GM23338 (cell line): ENCODE data around the gene PCBP4. TPM values are rescaled to one million over a fixed set of nuclear protein-coding genes. Genes with fewer than 3 reads are reported as not detected.

Experiments used
- ATAC-seq: fragments of 200-7000 bp; cut with Tn5 transposase; 3 replicates; pipeline ENCODE4 v1.9.1; 2020
- DNase-seq: peaks from one replicate; pipeline ENCODE4 v3.0.0-alpha.2; 2015; ENCODE audit warnings: low spot score
- H2AFZ ChIP-seq: fragments of 200-600 bp; sonication (generic); 2 replicates; pipeline ENCODE4 v1.8.0; 2016; ENCODE audit warnings: antibody characterized with exemption, mild to moderate bottlenecking, moderate library complexity
- H3F3A ChIP-seq: fragments of 200-600 bp; sonication (generic); replicated peaks from 2 replicates; pipeline ENCODE4 v1.8.0; 2017; ENCODE audit warnings: antibody characterized with exemption, mixed run types, low read depth
- H3K27ac ChIP-seq: fragments of 200-600 bp; sonication (generic); 2 replicates; pipeline ENCODE4 v1.6.1; 2016; ENCODE audit warnings: low read depth
- H3K27me3 ChIP-seq: fragments of 200-600 bp; sonication (generic); 2 replicates; pipeline ENCODE4 v1.8.0; 2016; ENCODE audit warnings: mild to moderate bottlenecking, mixed run types, moderate library complexity; ENCODE audit not compliant: insufficient read depth
- H3K36me3 ChIP-seq: fragments of 200-600 bp; sonication (generic); 2 replicates; pipeline ENCODE4 v1.8.0; 2016; ENCODE audit warnings: mild to moderate bottlenecking; ENCODE audit not compliant: insufficient read depth
- H3K4me1 ChIP-seq: fragments of 200-600 bp; sonication (generic); 2 replicates; pipeline ENCODE4 v1.8.0; 2016; ENCODE audit warnings: mild to moderate bottlenecking, moderate library complexity; ENCODE audit not compliant: insufficient read depth
- H3K4me2 ChIP-seq: fragments of 200-600 bp; sonication (generic); 2 replicates; pipeline ENCODE4 v1.7.1; 2017; ENCODE audit warnings: mixed run types
- H3K4me3 ChIP-seq: fragments of 200-600 bp; sonication (generic); 2 replicates; pipeline ENCODE4 v1.6.1; 2016; ENCODE audit warnings: mixed run types
- H3K79me2 ChIP-seq: fragments of 200-600 bp; sonication (generic); replicated peaks from 2 replicates; pipeline ENCODE4 v1.8.0; 2017; ENCODE audit warnings: mild to moderate bottlenecking; ENCODE audit not compliant: insufficient read depth
- H3K9me2 ChIP-seq: fragments of 200-600 bp; sonication (generic); 2 replicates; pipeline ENCODE4 v1.8.0; 2017; ENCODE audit not compliant: insufficient read depth
- H4K20me1 ChIP-seq: fragments of 200-600 bp; sonication (generic); replicated peaks from 2 replicates; pipeline ENCODE4 v1.8.0; 2017; ENCODE audit warnings: mild to moderate bottlenecking; ENCODE audit not compliant: insufficient read depth
- H3K27ac Mint-ChIP-seq: 2 replicates; pipeline ENCODE4 v1.8.0; 2020; ENCODE audit warnings: inconsistent platforms, mild to moderate bottlenecking, moderate library complexity, mixed read lengths
- H3K27me3 Mint-ChIP-seq: 3 replicates; pipeline ENCODE4 v1.8.0; 2022; ENCODE audit warnings: low read depth, mild to moderate bottlenecking, moderate library complexity, mixed read lengths, inconsistent platforms; ENCODE audit not compliant: insufficient read depth, poor library complexity
- H3K36me3 Mint-ChIP-seq: 3 replicates; pipeline ENCODE4 v1.8.0; 2021; ENCODE audit warnings: low read depth, mild to moderate bottlenecking, inconsistent platforms, moderate library complexity, mixed read lengths
- H3K4me1 Mint-ChIP-seq: 3 replicates; pipeline ENCODE4 v1.8.0; 2020; ENCODE audit warnings: mild to moderate bottlenecking, inconsistent platforms, mixed read lengths
- H3K4me3 Mint-ChIP-seq: 3 replicates; pipeline ENCODE4 v1.8.0; 2021; ENCODE audit warnings: moderate library complexity, mild to moderate bottlenecking, inconsistent platforms, mixed read lengths
- H3K9me3 Mint-ChIP-seq: 3 replicates; pipeline ENCODE4 v1.8.0; 2020; ENCODE audit warnings: moderate library complexity, mild to moderate bottlenecking, inconsistent platforms, mixed read lengths
- EZH2phosphoT487 ChIP-seq: fragments of 200-600 bp; sonication (generic); IDR thresholded peaks from one replicate; pipeline ENCODE4 v1.8.1; 2018; ENCODE audit warnings: antibody characterized with exemption; ENCODE audit not compliant: unreplicated experiment
- JUNB ChIP-seq: IDR thresholded peaks from one replicate; pipeline ENCODE4 v1.6.1; 2016; ENCODE audit warnings: antibody characterized with exemption; ENCODE audit not compliant: unreplicated experiment
- polyA plus RNA-seq: library from polyadenylated mRNA; unstranded; fragments of >200 nt; fragmentation: Nextera tagmentation; extraction: Ambion mirVana; gene quantifications from 2 replicates; pipeline ENCODE4 v1.2.1, GENCODE V29; 2016
- total RNA-seq: library from RNA; depleted of rRNA; stranded (reverse); fragments of >200 nt; shearing (Covaris generic); gene quantifications from 2 replicates; pipeline ENCODE4 v1.2.3, GENCODE V29; 2014
- TF ChIP-seq, protein P1 (sequence below): IDR thresholded peaks from 2 replicates; pipeline ENCODE4 v1.6.1; 2016; ENCODE audit warnings: antibody characterized with exemption
- TF ChIP-seq, protein P2 (sequence below): IDR thresholded peaks from one replicate; pipeline ENCODE4 v1.6.1; 2018; ENCODE audit warnings: antibody characterized with exemption; ENCODE audit not compliant: unreplicated experiment
- TF ChIP-seq, protein P3 (sequence below), 2 experiments: fragments of 200-600 bp in 1 of 2; sonication (generic) in 1 of 2; conservative IDR thresholded peaks; 2 replicates each; pipeline versions ENCODE4 v1.5.1 to v1.6.1; 2016 to 2017; ENCODE audit warnings: antibody characterized with exemption in 2 of 2, low read depth in 2 of 2, mild to moderate bottlenecking in 2 of 2, moderate library complexity in 1 of 2

Gene PCBP4
- total and polyA plus RNA-seq, 2 experiments from 2014 or later: 11.8 to 37.6 TPM

DNA sequence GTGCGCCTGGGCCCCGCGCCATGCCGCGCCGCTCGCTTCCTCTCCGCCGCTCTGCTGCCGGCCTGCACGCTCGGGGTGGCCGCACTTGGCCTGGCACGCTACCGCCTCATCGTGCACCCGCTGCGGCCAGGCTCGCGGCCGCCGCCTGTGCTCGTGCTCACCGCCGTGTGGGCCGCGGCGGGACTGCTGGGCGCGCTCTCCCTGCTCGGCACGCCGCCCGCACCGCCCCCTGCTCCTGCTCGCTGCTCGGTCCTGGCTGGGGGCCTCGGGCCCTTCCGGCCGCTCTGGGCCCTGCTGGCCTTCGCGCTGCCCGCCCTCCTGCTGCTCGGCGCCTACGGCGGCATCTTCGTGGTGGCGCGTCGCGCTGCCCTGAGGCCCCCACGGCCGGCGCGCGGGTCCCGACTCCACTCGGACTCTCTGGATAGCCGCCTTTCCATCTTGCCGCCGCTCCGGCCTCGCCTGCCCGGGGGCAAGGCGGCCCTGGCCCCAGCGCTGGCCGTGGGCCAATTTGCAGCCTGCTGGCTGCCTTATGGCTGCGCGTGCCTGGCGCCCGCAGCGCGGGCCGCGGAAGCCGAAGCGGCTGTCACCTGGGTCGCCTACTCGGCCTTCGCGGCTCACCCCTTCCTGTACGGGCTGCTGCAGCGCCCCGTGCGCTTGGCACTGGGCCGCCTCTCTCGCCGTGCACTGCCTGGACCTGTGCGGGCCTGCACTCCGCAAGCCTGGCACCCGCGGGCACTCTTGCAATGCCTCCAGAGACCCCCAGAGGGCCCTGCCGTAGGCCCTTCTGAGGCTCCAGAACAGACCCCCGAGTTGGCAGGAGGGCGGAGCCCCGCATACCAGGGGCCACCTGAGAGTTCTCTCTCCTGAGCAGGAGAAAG is 11.1 kb downstream of the PCBP4 start:
- H3K4me2 ChIP-seq: peak overlapping the region; percentile 84
- H3F3A ChIP-seq: 0 out of 2 replicates have a peak, but pooled peaks cover 5% of the 10 kb centered on the region
- ATAC-seq (peak; percentile 86), DNase-seq (peak; percentile 91)
- Mint-ChIP-seq H3K9me3 (no peaks in the 10 kb centered on the region), H3K27me3 (peaks cover 50% of the 10 kb centered on the region), H3K4me1 (peaks cover 4% of the 10 kb centered on the region; the same call in 2 of the 3 replicates), H3K27ac (no peak overlapping the region), H3K36me3 (peaks cover 3% of the 10 kb centered on the region; the same call in 1 of the 3 replicates), H3K4me3 (peak overlapping the region; percentile 59)
- no peaks in the 10 kb centered on the region for H3K9me2 ChIP-seq
- H3K79me2 ChIP-seq: no peaks in the 10 kb centered on the region
- no peaks in the 10 kb centered on the region; the same call in 1 of the 2 replicates for H4K20me1 ChIP-seq
- TF ChIP-seq, protein P1, sequence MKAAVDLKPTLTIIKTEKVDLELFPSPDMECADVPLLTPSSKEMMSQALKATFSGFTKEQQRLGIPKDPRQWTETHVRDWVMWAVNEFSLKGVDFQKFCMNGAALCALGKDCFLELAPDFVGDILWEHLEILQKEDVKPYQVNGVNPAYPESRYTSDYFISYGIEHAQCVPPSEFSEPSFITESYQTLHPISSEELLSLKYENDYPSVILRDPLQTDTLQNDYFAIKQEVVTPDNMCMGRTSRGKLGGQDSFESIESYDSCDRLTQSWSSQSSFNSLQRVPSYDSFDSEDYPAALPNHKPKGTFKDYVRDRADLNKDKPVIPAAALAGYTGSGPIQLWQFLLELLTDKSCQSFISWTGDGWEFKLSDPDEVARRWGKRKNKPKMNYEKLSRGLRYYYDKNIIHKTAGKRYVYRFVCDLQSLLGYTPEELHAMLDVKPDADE: no peak
- TF ChIP-seq, protein P2, sequence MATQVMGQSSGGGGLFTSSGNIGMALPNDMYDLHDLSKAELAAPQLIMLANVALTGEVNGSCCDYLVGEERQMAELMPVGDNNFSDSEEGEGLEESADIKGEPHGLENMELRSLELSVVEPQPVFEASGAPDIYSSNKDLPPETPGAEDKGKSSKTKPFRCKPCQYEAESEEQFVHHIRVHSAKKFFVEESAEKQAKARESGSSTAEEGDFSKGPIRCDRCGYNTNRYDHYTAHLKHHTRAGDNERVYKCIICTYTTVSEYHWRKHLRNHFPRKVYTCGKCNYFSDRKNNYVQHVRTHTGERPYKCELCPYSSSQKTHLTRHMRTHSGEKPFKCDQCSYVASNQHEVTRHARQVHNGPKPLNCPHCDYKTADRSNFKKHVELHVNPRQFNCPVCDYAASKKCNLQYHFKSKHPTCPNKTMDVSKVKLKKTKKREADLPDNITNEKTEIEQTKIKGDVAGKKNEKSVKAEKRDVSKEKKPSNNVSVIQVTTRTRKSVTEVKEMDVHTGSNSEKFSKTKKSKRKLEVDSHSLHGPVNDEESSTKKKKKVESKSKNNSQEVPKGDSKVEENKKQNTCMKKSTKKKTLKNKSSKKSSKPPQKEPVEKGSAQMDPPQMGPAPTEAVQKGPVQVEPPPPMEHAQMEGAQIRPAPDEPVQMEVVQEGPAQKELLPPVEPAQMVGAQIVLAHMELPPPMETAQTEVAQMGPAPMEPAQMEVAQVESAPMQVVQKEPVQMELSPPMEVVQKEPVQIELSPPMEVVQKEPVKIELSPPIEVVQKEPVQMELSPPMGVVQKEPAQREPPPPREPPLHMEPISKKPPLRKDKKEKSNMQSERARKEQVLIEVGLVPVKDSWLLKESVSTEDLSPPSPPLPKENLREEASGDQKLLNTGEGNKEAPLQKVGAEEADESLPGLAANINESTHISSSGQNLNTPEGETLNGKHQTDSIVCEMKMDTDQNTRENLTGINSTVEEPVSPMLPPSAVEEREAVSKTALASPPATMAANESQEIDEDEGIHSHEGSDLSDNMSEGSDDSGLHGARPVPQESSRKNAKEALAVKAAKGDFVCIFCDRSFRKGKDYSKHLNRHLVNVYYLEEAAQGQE: no peak
- TF ChIP-seq, protein P3, sequence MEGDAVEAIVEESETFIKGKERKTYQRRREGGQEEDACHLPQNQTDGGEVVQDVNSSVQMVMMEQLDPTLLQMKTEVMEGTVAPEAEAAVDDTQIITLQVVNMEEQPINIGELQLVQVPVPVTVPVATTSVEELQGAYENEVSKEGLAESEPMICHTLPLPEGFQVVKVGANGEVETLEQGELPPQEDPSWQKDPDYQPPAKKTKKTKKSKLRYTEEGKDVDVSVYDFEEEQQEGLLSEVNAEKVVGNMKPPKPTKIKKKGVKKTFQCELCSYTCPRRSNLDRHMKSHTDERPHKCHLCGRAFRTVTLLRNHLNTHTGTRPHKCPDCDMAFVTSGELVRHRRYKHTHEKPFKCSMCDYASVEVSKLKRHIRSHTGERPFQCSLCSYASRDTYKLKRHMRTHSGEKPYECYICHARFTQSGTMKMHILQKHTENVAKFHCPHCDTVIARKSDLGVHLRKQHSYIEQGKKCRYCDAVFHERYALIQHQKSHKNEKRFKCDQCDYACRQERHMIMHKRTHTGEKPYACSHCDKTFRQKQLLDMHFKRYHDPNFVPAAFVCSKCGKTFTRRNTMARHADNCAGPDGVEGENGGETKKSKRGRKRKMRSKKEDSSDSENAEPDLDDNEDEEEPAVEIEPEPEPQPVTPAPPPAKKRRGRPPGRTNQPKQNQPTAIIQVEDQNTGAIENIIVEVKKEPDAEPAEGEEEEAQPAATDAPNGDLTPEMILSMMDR (conservative IDR thresholded peaks at IDR 0.05; ENCODE audit: low read depth in 2 of 2): peak; percentile 61 to 68
- TF ChIP-seq JUNB: no peak
- TF ChIP-seq EZH2phosphoT487: no peak
- peaks cover 52% of the 10 kb centered on the region for H3K27me3 ChIP-seq
- H3K27ac ChIP-seq: no peak overlapping the region
- peak overlapping the region; percentile 60 for H3K4me3 ChIP-seq
- no peaks in the 10 kb centered on the region; the same call in 1 of the 2 replicates for H3K4me1 ChIP-seq
- H2AFZ ChIP-seq: peak overlapping the region; percentile 85
- H3K36me3 ChIP-seq: no peaks in the 10 kb centered on the region
